Activated T-helper 9 cell treated with anti-CD3 and anti-CD28 coated beads, Interleukin-2, amount 50 U/mL, for 16 hours (primary cell): ENCODE measurements around the gene DCLK1.

Experiments used
- DNase-seq: peaks from one replicate; pipeline ENCODE4 v3.0.0-alpha.2; 2020; ENCODE audit warnings: low read depth

DCLK1 gene

GRCh38 chr13:35747594-35747993 is 383.6 kb downstream of the DCLK1 start:
- no peak for DNase-seq

GRCh38 chr13:35744566-35745178 is 386.5 kb downstream of the DCLK1 start:
- no peak for DNase-seq

- no peak for DNase-seq
Measured at GRCh38 chr13:35744144-35744543, 387.0 kb downstream of the DCLK1 start.

GRCh38 chr13:35743165-35743564 is 388.0 kb downstream of the DCLK1 start:
- DNase-seq, result no peak

GRCh38 chr13:35741657-35742056 is 389.5 kb downstream of the DCLK1 start:
- DNase-seq, result no peak

- no peak for DNase-seq
Measured at GRCh38 chr13:35736876-35737275, 394.3 kb downstream of the DCLK1 start.

- no peak for DNase-seq
Measured at GRCh38 chr13:35733827-35734226, 397.4 kb downstream of the DCLK1 start.

GRCh38 chr13:35732565-35732964 is 398.6 kb downstream of the DCLK1 start:
- no peak for DNase-seq

- no peak for DNase-seq
Measured at GRCh38 chr13:35731471-35731870, 399.7 kb downstream of the DCLK1 start.

- DNase-seq, result no peak
Measured at GRCh38 chr13:35729926-35730627, 401.1 kb downstream of the DCLK1 start.

GRCh38 chr13:35727881-35728280 is 403.3 kb downstream of the DCLK1 start:
- no peak for DNase-seq

GRCh38 chr13:35724446-35724845 is 406.7 kb downstream of the DCLK1 start:
- DNase-seq, result no peak

- DNase-seq, result no peak
Measured at GRCh38 chr13:35723821-35724220, 407.4 kb downstream of the DCLK1 start.

GRCh38 chr13:35723053-35723461 is 408.1 kb downstream of the DCLK1 start:
- no peak for DNase-seq

GRCh38 chr13:35722458-35723052 is 408.6 kb downstream of the DCLK1 start:
- DNase-seq, result no peak

GRCh38 chr13:35720690-35721554 is 410.3 kb downstream of the DCLK1 start:
- no peak for DNase-seq

- no peak for DNase-seq
Measured at GRCh38 chr13:35720290-35720689, 410.9 kb downstream of the DCLK1 start.
